A549 (cell line): ENCODE data around the gene MME. TPM values are rescaled to one million over a fixed set of nuclear protein-coding genes. Genes with fewer than 3 reads are reported as not detected.

ENCODE experiments used
- ATAC-seq, 2 experiments: fragments of 200-7000 bp in 1 of 2; fragments of >200 bp in 1 of 2; cut with Nextera tagmentation in 1 of 2; cut with Tn5 transposase in 1 of 2; 3 replicates each; pipeline versions ENCODE4 v1.8.0 to v1.9.1; 2018 to 2020; ENCODE audit warnings: mild to moderate bottlenecking in 1 of 2, moderate library complexity in 1 of 2
- CTCF ChIA-PET: fragments of 300-600 bp; sonication (Branson Sonifier 250); formaldehyde crosslinking; extraction: SDS; loops from one replicate; lab custom pipeline; 2021; ENCODE audit warnings: antibody characterized with exemption, inconsistent platforms; lab: Yijun Ruan, JAX
- POLR2A ChIA-PET: fragments of 350-600 bp; formaldehyde crosslinking; extraction: SDS; loops from one replicate; lab custom pipeline; 2021; ENCODE audit warnings: antibody characterized with exemption, inconsistent platforms; lab: Yijun Ruan, JAX
- DNase-seq, 2 experiments: peaks; one replicate each; pipeline versions ENCODE4 v3.0.0 to v3.0.0-alpha.2; 2011 to 2016; ENCODE audit warnings: low read depth in 1 of 2, low spot score in 1 of 2
- FAIRE-seq: peaks from 2 replicates; lab custom pipeline; 2011; peaks lifted over from hg19 to GRCh38; lab: Jason Lieb, UNC
- H3K27ac ChIP-seq, 2 experiments: fragments of >200 bp; sonication (Bioruptor Twin); formaldehyde crosslinking; 3 replicates each; pipeline ENCODE4 v1.5.1; 2016 to 2017
- H3K4me1 ChIP-seq: fragments of >200 bp; sonication (Bioruptor Twin); formaldehyde crosslinking; 3 replicates; pipeline ENCODE4 v1.6.1; 2016
- H3K4me2 ChIP-seq: fragments of >200 bp; sonication (Bioruptor Twin); formaldehyde crosslinking; 3 replicates; pipeline ENCODE4 v1.6.1; 2016
- H3K4me3 ChIP-seq: fragments of >200 bp; sonication (Bioruptor Twin); formaldehyde crosslinking; 3 replicates; pipeline ENCODE4 v1.5.1; 2016
- H3K9me3 ChIP-seq: fragments of >200 bp; sonication (Bioruptor Twin); formaldehyde crosslinking; 3 replicates; pipeline ENCODE4 v1.6.1; 2016
- BHLHE40 ChIP-seq: IDR thresholded peaks from 2 replicates; pipeline ENCODE4 v1.6.1; 2012; ENCODE audit warnings: low read depth, low read length, inconsistent platforms
- CBX2 ChIP-seq: fragments of 200-600 bp; sonication (generic); IDR thresholded peaks from 2 replicates; pipeline ENCODE4 v1.6.1; 2016; ENCODE audit warnings: low read depth, mild to moderate bottlenecking, borderline replicate concordance
- EHF ChIP-seq: fragments of 250-450 bp; sonication (Bioruptor Pico); IDR thresholded peaks from 2 replicates; pipeline ENCODE4 v1.5.0; 2020; ENCODE audit warnings: mild to moderate bottlenecking
- EHMT2 ChIP-seq: fragments of 200-600 bp; sonication (generic); IDR thresholded peaks from 2 replicates; pipeline ENCODE4 v1.6.1; 2016; ENCODE audit warnings: antibody characterized with exemption, low read depth, mild to moderate bottlenecking, moderate library complexity
- FOXS1 ChIP-seq: fragments of 250-450 bp; sonication (Bioruptor Pico); IDR thresholded peaks from 2 replicates; pipeline ENCODE4 v1.5.0; 2020; ENCODE audit warnings: mild to moderate bottlenecking, moderate library complexity
- HOXB5 ChIP-seq: fragments of 250-450 bp; sonication (Bioruptor Pico); IDR thresholded peaks from 2 replicates; pipeline ENCODE4 v1.5.0; 2020; ENCODE audit warnings: mild to moderate bottlenecking, moderate library complexity
- MAFK ChIP-seq: fragments of 450-650 bp; IDR thresholded peaks from 2 replicates; pipeline ENCODE4 v1.6.1; 2014; ENCODE audit not compliant: partially characterized antibody
- NR3C1 ChIP-seq: fragments of >200 bp; sonication (Bioruptor Twin); formaldehyde crosslinking; IDR thresholded peaks from 3 replicates; pipeline ENCODE4 v1.6.1; 2017
- POLR2AphosphoS2 ChIP-seq: conservative IDR thresholded peaks from 2 replicates; pipeline ENCODE4 v1.6.1; 2012; ENCODE audit warnings: low read length, improper control_type of control experiment, inconsistent platforms
- RARB ChIP-seq: fragments of 250-450 bp; sonication (Bioruptor Pico); IDR thresholded peaks from 2 replicates; pipeline ENCODE4 v1.8.0; 2021; ENCODE audit warnings: mild to moderate bottlenecking, moderate library complexity
- RCOR1 ChIP-seq: fragments of 150-350 bp; IDR thresholded peaks from 2 replicates; pipeline ENCODE4 v1.6.1; 2014; ENCODE audit warnings: antibody characterized with exemption, low read length, low read depth
- RNF2 ChIP-seq: fragments of 200-600 bp; sonication (generic); IDR thresholded peaks from 2 replicates; pipeline ENCODE4 v1.6.1; 2016; ENCODE audit warnings: low read depth, mild to moderate bottlenecking, antibody characterized with exemption, moderate library complexity, borderline replicate concordance
- ZNF302 ChIP-seq: fragments of 250-450 bp; sonication (Bioruptor Pico); IDR thresholded peaks from 2 replicates; pipeline ENCODE4 v1.9.0; 2021; ENCODE audit warnings: inconsistent platforms, mild to moderate bottlenecking, moderate library complexity
- ZSCAN20 ChIP-seq: fragments of 250-450 bp; sonication (Bioruptor Pico); IDR thresholded peaks from 2 replicates; pipeline ENCODE4 v1.8.0; 2022; ENCODE audit warnings: mild to moderate bottlenecking, moderate library complexity
- WGBS: methylation state at CpG from one replicate; pipeline ENCODE4 v1.1.6; 2017; ENCODE audit errors: missing lambda C conversion rate; 5-methylcytosine and 5-hydroxymethylcytosine counted together
- polyA plus RNA-seq, 4 experiments: library from polyadenylated mRNA; depleted of rRNA in 3 of 4; stranded (reverse); fragments of >200 nt; fragmentation: RNase III in 1 of 4; extraction: RNeasy Plus Mini Kit Qiagen cat#74134 plus additional on column Dnase treatment in 1 of 4; gene quantifications; 2 replicates in 3 of 4; 3 replicates in 1 of 4; pipeline ENCODE4 v1.2.3, GENCODE V29; 2011 to 2017
- TF ChIP-seq, protein P1 (sequence below): IDR thresholded peaks from 2 replicates; pipeline ENCODE4 v1.6.1; 2012
- TF ChIP-seq, protein P2 (sequence below): fragments of >200 bp; sonication (Bioruptor Twin); formaldehyde crosslinking; IDR thresholded peaks from 3 replicates; pipeline ENCODE4 v1.5.1; 2016
- TF ChIP-seq, protein P3 (sequence below): fragments of 450-650 bp; IDR thresholded peaks from 2 replicates; pipeline ENCODE4 v1.6.1; 2014; ENCODE audit warnings: antibody characterized with exemption

Gene MME
- polyA plus RNA-seq, 2 of the 4 experiments (the other 2 are of a cell fraction), result not detected

DNA sequence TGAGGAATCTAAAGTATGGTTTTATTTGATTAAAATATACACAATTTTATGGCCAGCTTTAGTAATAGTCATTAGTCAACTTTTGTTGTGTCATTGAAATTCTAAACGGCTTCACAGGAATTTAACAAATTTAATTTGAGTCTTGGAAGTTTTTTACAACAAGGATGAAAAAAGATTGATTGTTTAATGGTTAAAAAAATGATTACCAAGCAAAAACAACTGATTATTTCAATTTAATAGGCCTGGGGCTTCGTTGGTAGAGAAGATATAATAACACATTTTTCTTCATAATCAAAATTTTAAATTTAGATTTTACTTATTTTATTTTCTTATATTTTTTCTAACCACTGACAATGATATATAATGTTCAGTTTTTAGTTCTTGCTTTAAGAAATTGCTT is 4.4 kb downstream of the MME start:
- Histone ChIP-seq H3K4me2 (no peak overlapping the region), H3K27ac (no peak overlapping the region)
- FAIRE-seq, result no peak
- TF ChIP-seq RCOR1 (no peak), EHF (CRISPR knock-in tag) (no peak), NR3C1 (no peak), RNF2 (no peak), CBX2 (no peak), ZSCAN20 (CRISPR knock-in tag) (no peak), MAFK (peak; percentile 58)
- TF ChIP-seq, all 56 proteins: peak for 1
- POLR2A ChIA-PET, result no interaction called here
- WGBS, result under 1% methylated on average over 2 of the region's 2 CpGs
- no peaks in the 10 kb centered on the region; the same call in 2 of the 3 replicates for H3K4me1 ChIP-seq
- H3K9me3 ChIP-seq, result no peaks in the 10 kb centered on the region
- ATAC-seq (no peak), DNase-seq (no peak)
- CTCF ChIA-PET, result no interaction called here
- no peak overlapping the region for H3K4me3 ChIP-seq

DNA sequence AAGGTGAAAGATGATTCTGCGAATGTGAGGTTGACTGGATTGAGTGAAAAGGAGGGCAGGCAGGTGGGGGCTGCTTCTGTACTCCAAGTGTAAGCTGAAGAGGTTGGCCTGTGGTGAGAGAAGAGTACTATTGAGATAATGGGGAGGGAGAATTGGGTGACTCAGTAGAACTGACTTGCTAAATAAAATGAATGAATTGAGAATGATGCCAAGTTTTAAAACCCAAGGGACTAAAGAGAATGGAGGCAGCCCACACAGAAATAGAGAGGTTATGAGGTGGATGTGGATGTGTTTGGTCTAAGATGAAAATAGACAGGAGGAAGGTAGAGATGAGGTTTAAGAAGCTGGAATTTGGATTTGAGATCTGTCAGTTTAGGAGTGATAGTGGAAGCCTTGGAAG is 5.9 kb downstream of the MME start:
- CTCF ChIA-PET, result interaction anchor here (1.0 kb wide), 1 partner anchor 80 kb away, joined by 3 read pairs; no protein-coding TSS in a partner anchor
- H3K4me1 ChIP-seq, result no peaks in the 10 kb centered on the region
- no peak overlapping the region for H3K4me2 ChIP-seq
- DNase-seq, result no peak
- no peak for TF ChIP-seq ZSCAN20 (CRISPR knock-in tag)
- no peak for TF ChIP-seq RARB (CRISPR knock-in tag)
- TF ChIP-seq FOXS1 (CRISPR knock-in tag), result no peak
- TF ChIP-seq, protein P1, sequence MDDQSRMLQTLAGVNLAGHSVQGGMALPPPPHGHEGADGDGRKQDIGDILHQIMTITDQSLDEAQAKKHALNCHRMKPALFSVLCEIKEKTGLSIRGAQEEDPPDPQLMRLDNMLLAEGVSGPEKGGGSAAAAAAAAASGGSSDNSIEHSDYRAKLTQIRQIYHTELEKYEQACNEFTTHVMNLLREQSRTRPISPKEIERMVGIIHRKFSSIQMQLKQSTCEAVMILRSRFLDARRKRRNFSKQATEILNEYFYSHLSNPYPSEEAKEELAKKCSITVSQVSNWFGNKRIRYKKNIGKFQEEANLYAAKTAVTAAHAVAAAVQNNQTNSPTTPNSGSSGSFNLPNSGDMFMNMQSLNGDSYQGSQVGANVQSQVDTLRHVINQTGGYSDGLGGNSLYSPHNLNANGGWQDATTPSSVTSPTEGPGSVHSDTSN, result no peak
- TF ChIP-seq, protein P2, sequence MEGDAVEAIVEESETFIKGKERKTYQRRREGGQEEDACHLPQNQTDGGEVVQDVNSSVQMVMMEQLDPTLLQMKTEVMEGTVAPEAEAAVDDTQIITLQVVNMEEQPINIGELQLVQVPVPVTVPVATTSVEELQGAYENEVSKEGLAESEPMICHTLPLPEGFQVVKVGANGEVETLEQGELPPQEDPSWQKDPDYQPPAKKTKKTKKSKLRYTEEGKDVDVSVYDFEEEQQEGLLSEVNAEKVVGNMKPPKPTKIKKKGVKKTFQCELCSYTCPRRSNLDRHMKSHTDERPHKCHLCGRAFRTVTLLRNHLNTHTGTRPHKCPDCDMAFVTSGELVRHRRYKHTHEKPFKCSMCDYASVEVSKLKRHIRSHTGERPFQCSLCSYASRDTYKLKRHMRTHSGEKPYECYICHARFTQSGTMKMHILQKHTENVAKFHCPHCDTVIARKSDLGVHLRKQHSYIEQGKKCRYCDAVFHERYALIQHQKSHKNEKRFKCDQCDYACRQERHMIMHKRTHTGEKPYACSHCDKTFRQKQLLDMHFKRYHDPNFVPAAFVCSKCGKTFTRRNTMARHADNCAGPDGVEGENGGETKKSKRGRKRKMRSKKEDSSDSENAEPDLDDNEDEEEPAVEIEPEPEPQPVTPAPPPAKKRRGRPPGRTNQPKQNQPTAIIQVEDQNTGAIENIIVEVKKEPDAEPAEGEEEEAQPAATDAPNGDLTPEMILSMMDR, result no peak
- TF ChIP-seq, protein P3, sequence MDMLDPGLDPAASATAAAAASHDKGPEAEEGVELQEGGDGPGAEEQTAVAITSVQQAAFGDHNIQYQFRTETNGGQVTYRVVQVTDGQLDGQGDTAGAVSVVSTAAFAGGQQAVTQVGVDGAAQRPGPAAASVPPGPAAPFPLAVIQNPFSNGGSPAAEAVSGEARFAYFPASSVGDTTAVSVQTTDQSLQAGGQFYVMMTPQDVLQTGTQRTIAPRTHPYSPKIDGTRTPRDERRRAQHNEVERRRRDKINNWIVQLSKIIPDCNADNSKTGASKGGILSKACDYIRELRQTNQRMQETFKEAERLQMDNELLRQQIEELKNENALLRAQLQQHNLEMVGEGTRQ, result no peak
- no peak for TF ChIP-seq POLR2AphosphoS2
- TF ChIP-seq, all 56 proteins: peak for 0
- ATAC-seq (no peak), FAIRE-seq (no peak)
- 41% methylated on average over 1 of the region's 1 CpG for WGBS
- POLR2A ChIA-PET, result no interaction called here
- Histone ChIP-seq H3K27ac (no peak overlapping the region), H3K4me3 (no peak overlapping the region), H3K9me3 (no peaks in the 10 kb centered on the region)

DNA sequence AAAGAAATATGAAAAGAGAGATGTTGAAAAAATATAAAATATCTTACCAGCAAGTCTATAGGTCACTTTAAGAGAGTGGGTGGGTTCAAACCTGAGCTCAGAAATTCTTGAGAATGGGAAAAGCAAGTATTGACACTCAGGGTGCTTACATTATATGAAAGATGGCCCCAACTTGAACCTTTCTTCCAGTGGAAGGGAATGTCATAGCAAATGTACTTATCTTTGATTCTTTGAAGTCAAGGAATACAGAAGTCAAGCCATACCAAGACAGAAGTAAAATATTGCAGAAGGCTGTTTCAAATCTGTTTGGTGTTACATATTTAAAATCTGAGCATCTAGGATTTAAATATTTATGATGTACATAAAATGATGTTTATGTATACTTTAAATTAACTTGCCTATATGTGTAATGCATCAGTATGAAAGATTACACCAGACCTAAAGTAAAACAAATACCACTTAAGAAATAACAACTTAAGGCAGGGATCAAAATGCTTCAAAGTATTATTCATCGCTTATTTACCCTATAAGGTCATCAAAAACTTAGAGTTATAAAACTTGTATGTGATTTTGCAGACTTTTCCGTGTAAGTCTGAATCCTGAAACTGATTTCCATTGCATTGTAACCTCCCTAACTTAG is 8.7 kb downstream of the MME start:
- ChIA-PET CTCF (interaction anchor here (0.6 to 1.5 kb wide), 2 partner anchors 24 to 57 kb away, joined by 3 read pairs; no protein-coding TSS in a partner anchor), POLR2A (no interaction called here)
- WGBS, result 7% methylated on average over 2 of the region's 2 CpGs
- no peaks in the 10 kb centered on the region for H3K9me3 ChIP-seq
- FAIRE-seq (no peak), ATAC-seq (no peak), DNase-seq (no peak)
- TF ChIP-seq, protein P1, result no peak
- TF ChIP-seq BHLHE40 (no peak), HOXB5 (CRISPR knock-in tag) (no peak), NR3C1 (no peak), POLR2AphosphoS2 (no peak), EHMT2 (no peak), ZNF302 (CRISPR knock-in tag) (no peak)
- H3K4me3 ChIP-seq, result no peak overlapping the region
- H3K4me2 ChIP-seq, result no peak overlapping the region
- no peaks in the 10 kb centered on the region for H3K4me1 ChIP-seq
- H3K27ac ChIP-seq, result no peak overlapping the region
